GM20000 (cell line): ENCODE measurements around the gene CFL1.

Experiments used
- DNase-seq: peaks from one replicate; pipeline ENCODE4 v3.0.0; 2012; ENCODE audit warnings: low spot score
- TF ChIP-seq, protein P1 (sequence below): IDR thresholded peaks from 2 replicates; pipeline ENCODE4 v1.5.1; 2012; ENCODE audit warnings: mild to moderate bottlenecking, control low read depth; ENCODE audit errors: extremely low read depth, missing control alignments

CFL1 gene

DNA sequence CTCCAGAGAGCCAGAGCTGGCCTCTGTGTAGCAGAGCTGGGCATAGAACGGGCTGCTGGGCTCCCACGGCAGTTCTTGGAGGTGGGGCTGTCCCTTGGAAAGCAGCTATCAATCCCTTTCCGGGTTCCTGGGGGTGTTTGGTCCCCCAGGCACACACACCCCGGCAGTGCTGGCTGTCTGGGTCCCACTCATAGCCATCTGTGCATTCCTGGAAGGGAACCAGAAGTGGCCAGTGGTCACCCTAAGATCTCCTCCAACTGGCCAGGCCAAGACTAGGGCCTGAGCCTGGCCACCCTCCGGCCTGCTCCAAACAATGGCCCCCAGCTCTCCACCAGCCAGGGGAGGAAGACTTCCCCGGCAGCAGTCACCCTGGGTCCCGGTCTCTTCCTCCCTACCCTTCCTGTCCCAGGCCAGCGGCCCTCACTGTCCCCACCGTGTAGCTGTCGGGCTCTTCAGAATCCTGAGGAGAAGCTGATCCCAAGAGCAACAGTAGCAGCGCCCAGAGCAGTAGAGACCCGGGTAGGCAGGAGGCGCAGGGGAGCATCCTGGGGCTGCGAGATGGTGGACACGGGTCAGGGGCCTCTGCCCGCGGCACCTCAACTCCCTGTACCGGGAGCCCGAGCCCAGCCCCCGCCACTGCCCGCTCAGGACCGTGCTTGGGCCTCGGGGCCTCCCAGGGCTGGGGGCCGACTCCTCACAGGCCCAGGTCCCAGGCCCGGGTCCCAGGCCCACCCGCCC, 14.0 kb upstream of the CFL1 start:
- DNase-seq: no peak
- TF ChIP-seq, protein P1, sequence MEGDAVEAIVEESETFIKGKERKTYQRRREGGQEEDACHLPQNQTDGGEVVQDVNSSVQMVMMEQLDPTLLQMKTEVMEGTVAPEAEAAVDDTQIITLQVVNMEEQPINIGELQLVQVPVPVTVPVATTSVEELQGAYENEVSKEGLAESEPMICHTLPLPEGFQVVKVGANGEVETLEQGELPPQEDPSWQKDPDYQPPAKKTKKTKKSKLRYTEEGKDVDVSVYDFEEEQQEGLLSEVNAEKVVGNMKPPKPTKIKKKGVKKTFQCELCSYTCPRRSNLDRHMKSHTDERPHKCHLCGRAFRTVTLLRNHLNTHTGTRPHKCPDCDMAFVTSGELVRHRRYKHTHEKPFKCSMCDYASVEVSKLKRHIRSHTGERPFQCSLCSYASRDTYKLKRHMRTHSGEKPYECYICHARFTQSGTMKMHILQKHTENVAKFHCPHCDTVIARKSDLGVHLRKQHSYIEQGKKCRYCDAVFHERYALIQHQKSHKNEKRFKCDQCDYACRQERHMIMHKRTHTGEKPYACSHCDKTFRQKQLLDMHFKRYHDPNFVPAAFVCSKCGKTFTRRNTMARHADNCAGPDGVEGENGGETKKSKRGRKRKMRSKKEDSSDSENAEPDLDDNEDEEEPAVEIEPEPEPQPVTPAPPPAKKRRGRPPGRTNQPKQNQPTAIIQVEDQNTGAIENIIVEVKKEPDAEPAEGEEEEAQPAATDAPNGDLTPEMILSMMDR: no peak

DNA sequence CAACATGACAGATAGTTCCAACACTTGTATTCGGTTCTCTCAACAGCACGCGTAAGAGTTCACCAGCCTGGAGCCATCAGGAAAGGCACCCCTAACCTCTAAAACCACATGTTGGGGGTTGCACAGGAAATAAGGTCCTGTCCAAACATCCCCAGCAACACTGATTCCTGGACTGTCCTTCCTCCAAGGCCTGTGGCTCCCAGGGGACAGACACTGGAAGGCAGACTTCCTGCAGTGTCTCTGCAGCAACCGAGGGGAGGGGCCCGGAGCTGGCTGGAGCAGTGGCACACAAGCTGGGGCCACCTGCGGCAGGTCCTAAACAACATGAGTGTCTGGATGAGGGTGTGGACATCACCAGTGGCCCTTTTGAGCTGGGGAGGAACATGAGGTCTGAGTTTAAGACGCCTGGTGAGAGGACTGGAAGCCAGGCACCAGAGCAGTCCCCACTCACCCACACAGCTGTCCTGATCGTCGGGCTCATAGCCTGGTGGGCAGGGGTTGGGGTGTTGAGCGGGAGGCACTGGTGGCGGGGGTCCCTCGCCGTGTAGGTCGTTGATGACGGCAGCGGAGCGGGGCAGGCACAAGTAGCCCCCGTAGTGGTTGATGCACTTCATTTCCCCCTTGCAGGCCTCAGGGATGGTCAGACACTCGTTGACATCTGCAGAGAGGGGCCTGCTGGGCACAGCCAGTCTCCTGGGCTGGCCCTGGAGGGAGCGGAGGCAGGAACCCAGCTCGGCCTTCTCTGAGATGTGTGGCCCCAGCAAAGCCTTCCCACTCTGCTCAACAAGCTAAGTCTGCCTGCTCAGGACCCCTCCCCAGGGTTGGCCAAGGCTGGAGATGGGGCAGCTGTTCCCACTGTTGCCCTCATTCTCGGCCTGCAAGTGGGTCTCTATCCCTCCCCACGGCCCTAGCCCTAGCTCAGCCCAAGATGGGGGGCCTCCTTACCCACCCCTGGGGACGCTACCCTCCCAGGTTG, 13.0 kb upstream of the CFL1 start:
- DNase-seq: no peak
- TF ChIP-seq, protein P1: no peak

DNA sequence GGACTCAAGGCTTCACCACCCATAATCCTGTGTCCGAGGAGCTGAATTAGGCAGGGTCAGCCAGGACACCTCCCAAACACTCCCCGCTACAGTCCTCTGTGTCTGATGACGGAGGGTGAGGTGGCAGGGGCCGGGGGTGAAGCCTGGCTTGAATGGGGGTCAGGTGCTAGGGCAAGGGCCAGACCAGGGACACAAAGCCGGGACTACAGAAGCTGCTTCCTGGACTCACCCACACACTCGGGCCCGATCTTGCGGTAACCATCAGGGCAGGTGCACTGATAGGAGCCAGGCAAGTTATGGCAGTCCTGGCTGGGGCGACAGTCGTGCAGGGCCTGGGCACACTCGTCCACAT, 12.3 kb upstream of the CFL1 start:
- no peak for DNase-seq
- TF ChIP-seq, protein P1: no peak

DNA sequence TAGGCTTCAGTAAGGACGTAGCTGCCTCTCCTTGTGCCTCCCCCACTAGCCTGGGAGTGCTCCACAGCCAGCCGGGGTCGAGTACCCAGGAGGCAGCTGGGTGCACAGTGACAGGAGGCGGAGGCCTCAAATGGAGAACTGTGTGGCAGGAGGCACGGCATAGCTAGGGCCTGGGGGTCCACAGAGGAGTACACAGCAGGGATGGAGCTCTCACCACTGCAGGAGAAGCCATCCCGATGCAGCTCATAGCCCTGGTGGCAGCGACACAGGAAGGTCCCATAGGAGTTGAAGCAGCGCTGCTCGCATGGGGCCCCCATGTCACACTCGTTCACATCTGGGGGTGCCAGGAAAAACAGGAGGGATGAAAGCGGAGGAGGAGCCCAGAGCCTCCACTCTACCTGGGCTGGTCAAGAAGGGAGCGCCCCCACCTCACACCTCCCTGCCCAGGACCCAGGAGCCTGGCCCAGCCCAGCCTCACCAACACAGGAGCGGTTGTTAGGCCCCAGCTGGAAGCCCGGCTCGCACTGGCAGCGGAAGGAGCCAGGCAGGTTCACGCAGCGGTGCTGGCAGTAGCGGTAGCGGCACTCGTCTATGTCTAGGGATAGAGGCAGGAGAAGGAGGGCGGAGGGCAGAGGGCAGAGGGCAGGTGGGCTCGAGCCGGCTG, 11.8 kb upstream of the CFL1 start:
- TF ChIP-seq, protein P1: no peak
- DNase-seq: no peak

DNA sequence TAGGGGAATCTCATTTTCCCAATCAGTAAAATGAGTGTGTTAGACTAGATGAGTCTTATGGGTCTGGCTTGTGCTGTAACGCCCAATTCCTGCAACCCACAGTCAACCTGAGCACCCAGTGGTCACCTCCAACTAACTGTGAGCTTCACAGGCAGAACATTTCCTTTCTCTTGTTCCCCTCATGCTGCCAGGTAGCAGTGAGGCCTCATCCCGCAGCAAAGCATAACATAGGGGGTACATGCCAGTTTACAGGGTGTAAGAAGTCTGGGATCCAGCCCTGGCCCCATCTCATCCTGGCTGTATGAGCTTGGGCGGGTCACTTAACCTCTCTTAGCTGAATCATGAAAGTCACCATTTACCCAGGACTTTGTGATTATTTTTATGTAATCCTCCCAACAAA, 10.9 kb upstream of the CFL1 start:
- DNase-seq: no peak
- TF ChIP-seq, protein P1: no peak

DNA sequence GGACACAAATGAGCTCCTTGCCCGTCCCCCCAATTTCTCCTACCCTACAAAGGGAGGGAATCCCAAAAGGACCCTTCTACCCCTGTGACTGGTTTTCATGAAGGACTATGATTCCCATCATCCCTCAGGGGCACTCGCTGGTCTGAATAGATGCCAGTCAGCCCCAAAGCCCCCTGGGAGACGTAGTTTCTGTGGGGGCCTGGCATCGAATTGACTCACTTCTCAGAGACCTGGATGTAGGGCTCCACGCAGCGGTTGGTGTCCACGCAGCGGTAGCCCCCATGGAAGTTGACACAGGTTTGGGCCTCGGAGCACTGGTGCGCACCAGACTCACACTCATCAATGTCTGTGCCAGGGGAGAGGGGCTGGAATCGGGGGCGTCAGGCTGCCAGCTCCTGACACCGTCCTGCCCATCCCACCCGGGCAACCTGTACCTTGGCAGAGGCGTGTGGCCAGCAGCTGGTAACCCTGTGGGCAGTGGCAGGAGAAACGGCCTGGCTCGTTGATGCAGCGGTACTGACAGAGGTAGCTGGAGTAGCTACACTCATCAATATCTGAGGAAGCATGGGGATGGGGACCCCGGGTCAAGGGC, 10.2 kb upstream of the CFL1 start:
- no peak for DNase-seq
- TF ChIP-seq, protein P1: no peak
